Measurements from ENCODE around the gene NEDD4L.

- TF ChIP-seq TRIM28 (IDR thresholded peaks at IDR 0.05; ENCODE audit: borderline replicate concordance, low read length) (no peak), ATF2 (tag by site-specific recombination; IDR thresholded peaks at IDR 0.05; ENCODE audit: low read depth) (no peak), CTCF (tag by site-specific recombination; IDR thresholded peaks at IDR 0.05) (no peak), ZNF423 (tag by site-specific recombination; IDR thresholded peaks at IDR 0.05) (no peak), YY1 (tag by site-specific recombination; IDR thresholded peaks at IDR 0.05) (no peak), ZNF157 (tag by site-specific recombination; IDR thresholded peaks at IDR 0.05) (no peak), MEIS1 (CRISPR knock-in tag; IDR thresholded peaks at IDR 0.05; ENCODE audit: borderline replicate concordance) (no peak), ZNF785 (tag by site-specific recombination; IDR thresholded peaks at IDR 0.05) (no peak), ZNF24 (tag by site-specific recombination; IDR thresholded peaks at IDR 0.05) (no peak)
Measured at GRCh38 chr18:58103339-58103985, 59.4 kb downstream of the NEDD4L start.
